ENCODE results near the gene CLCA1. TPM values are rescaled to one million over a fixed set of nuclear protein-coding genes. Genes with fewer than 3 reads are reported as not detected.

The CLCA1 gene
- total RNA-seq, 1 experiment from 2014 or later = not detected

DNA sequence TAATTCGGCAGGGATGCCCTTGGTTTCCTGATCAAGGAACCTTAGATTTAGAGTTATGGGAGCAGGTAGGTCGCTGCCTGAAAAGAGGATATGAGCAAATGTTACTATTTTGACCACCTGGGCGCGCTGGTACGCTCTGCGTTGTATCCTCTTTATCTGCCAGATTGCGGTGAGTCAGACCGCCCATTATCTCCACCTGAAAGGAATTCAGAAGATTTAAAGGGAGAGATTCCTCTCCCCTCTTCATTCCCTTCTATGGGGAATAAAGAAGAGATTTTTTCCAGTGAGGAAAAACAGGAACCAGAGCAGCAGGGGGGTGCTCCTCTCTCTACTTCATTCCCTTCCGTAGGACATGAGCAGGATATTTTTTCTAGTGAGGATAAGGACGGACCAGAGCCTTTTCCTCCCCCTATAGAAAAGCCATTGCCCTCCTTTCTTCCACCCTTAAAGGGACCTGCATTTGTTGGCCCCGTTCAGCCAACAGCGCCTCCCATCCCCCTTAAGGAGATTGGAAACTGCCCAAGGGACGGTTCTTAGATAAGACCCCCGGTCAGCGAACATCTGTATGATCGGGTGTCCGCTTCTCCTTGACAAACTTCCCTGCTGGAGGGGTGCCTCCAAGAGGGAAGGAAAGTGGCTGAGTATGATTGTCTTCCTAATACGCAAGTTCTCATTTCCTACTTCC lies 34.1 kb downstream of the CLCA1 start:
- DNase-seq (ENCODE audit: low spot score) = no peak
- Histone ChIP-seq H3K4me1 (ENCODE audit: insufficient read depth, low read length, poor library complexity, severe bottlenecking) (no peaks in the 10 kb centered on the region), H3K36me3 (ENCODE audit: insufficient read depth, low read length, poor library complexity, severe bottlenecking) (no peaks in the 10 kb centered on the region), H3K4me3 (ENCODE audit: low read depth, low read length, poor library complexity, severe bottlenecking) (no peak overlapping the region), H3K27ac (ENCODE audit: low read depth, low read length, poor library complexity, severe bottlenecking) (no peak overlapping the region), H3K27me3 (replicated peaks; ENCODE audit: insufficient read depth, low read depth, low read length, poor library complexity) (no peaks in the 10 kb centered on the region), H3K9me3 (ENCODE audit: low read depth, low read length, poor library complexity, severe bottlenecking) (no peaks in the 10 kb centered on the region)
- ChIA-PET POLR2A (ENCODE audit: low non-redundant PET) (no interaction called here), CTCF (no interaction called here)
- intact Hi-C loops (cut with micrococcal nuclease; ENCODE audit: unreplicated experiment) = loop anchor here (10.0 kb wide), 1 partner anchor 242 kb away; no protein-coding TSS in a partner anchor
- no peak for TF ChIP-seq EZH2 (IDR thresholded peaks at IDR 0.05; ENCODE audit: borderline replicate concordance, low read depth, low read length, poor library complexity, severe bottlenecking)
- no peak for TF ChIP-seq CTCF (conservative IDR thresholded peaks at IDR 0.05; ENCODE audit: low read depth, low read length)
- no TSS peak for BruUV-seq (replicated peaks)

- Histone ChIP-seq H3K27me3 (replicated peaks; ENCODE audit: insufficient read depth, low read depth, low read length, poor library complexity) (no peaks in the 10 kb centered on the region), H3K27ac (ENCODE audit: low read depth, low read length, poor library complexity, severe bottlenecking) (no peak overlapping the region), H3K4me1 (ENCODE audit: insufficient read depth, low read length, poor library complexity, severe bottlenecking) (no peaks in the 10 kb centered on the region), H3K9me3 (ENCODE audit: low read depth, low read length, poor library complexity, severe bottlenecking) (no peaks in the 10 kb centered on the region), H3K36me3 (ENCODE audit: insufficient read depth, low read length, poor library complexity, severe bottlenecking) (no peaks in the 10 kb centered on the region), H3K4me3 (ENCODE audit: low read depth, low read length, poor library complexity, severe bottlenecking) (no peak overlapping the region)
- no peak for DNase-seq (ENCODE audit: low spot score)
- TF ChIP-seq EZH2 (IDR thresholded peaks at IDR 0.05; ENCODE audit: borderline replicate concordance, low read depth, low read length, poor library complexity, severe bottlenecking) (no peak), CTCF (conservative IDR thresholded peaks at IDR 0.05; ENCODE audit: low read depth, low read length) (no peak)
- no TSS peak for BruUV-seq (replicated peaks)
- ChIA-PET CTCF (interaction anchor here (0.7 kb wide), 1 partner anchor 31 kb away, joined by 4 read pairs; no protein-coding TSS in a partner anchor), POLR2A (ENCODE audit: low non-redundant PET) (no interaction called here)
- intact Hi-C loops (cut with micrococcal nuclease; ENCODE audit: unreplicated experiment) = loop anchor here (10.0 kb wide), 1 partner anchor 241 kb away; no protein-coding TSS in a partner anchor
Observed at GRCh38 chr1:86503406-86504136, 34.8 kb downstream of the CLCA1 start.

GRCh38 chr1:86504137-86504479 lies 35.4 kb downstream of the CLCA1 start:
- ChIA-PET POLR2A (ENCODE audit: low non-redundant PET) (no interaction called here), CTCF (interaction anchor here (0.7 kb wide), 1 partner anchor 32 kb away, joined by 4 read pairs; no protein-coding TSS in a partner anchor)
- no TSS peak for BruUV-seq (replicated peaks)
- Histone ChIP-seq H3K36me3 (ENCODE audit: insufficient read depth, low read length, poor library complexity, severe bottlenecking) (no peaks in the 10 kb centered on the region), H3K4me3 (ENCODE audit: low read depth, low read length, poor library complexity, severe bottlenecking) (no peak overlapping the region), H3K9me3 (ENCODE audit: low read depth, low read length, poor library complexity, severe bottlenecking) (no peaks in the 10 kb centered on the region), H3K27ac (ENCODE audit: low read depth, low read length, poor library complexity, severe bottlenecking) (no peak overlapping the region), H3K4me1 (ENCODE audit: insufficient read depth, low read length, poor library complexity, severe bottlenecking) (no peaks in the 10 kb centered on the region), H3K27me3 (replicated peaks; ENCODE audit: insufficient read depth, low read depth, low read length, poor library complexity) (no peaks in the 10 kb centered on the region)
- intact Hi-C loops (cut with micrococcal nuclease; ENCODE audit: unreplicated experiment) = loop anchor here (10.0 kb wide), 1 partner anchor 241 kb away; no protein-coding TSS in a partner anchor
- DNase-seq (ENCODE audit: low spot score) = no peak
- TF ChIP-seq EZH2 (IDR thresholded peaks at IDR 0.05; ENCODE audit: borderline replicate concordance, low read depth, low read length, poor library complexity, severe bottlenecking) = no peak
